CD4-positive, alpha-beta memory T cell (primary cell): ENCODE data around the gene CYTL1. TPM values are rescaled to one million over a fixed set of nuclear protein-coding genes. Genes with fewer than 3 reads are reported as not detected.

Experiments used
- CTCF ChIA-PET: fragments of 350-600 bp; sonication (Branson Sonifier 250); formaldehyde crosslinking; loops from one replicate; lab custom pipeline; 2021; ENCODE audit warnings: inconsistent platforms; ENCODE audit not compliant: partially characterized antibody; lab: Charles Lee
- POLR2A ChIA-PET: fragments of 350-600 bp; sonication (Branson Sonifier 250); formaldehyde crosslinking; loops from one replicate; lab custom pipeline; 2021; ENCODE audit not compliant: partially characterized antibody; lab: Charles Lee
- DNase-seq, 5 donors: peaks; one replicate each; pipeline versions ENCODE4 v3.0.0 to v3.0.0-alpha.2; 2020 to 2022; ENCODE audit warnings: mixed read lengths in 1 of 5
- H3K27ac ChIP-seq: one replicate; pipeline ENCODE4 v1.7.0; 2013; ENCODE audit warnings: low read depth, low read length
- H3K27me3 ChIP-seq: 2 replicates; pipeline ENCODE4 v1.7.0; 2013; ENCODE audit warnings: mild to moderate bottlenecking, low read length, moderate library complexity; ENCODE audit not compliant: insufficient read depth
- H3K36me3 ChIP-seq: 2 replicates; pipeline ENCODE4 v1.7.0; 2013; ENCODE audit warnings: mild to moderate bottlenecking, low read length, moderate library complexity; ENCODE audit not compliant: insufficient read depth
- H3K4me1 ChIP-seq: 2 replicates; pipeline ENCODE4 v1.7.0; 2013; ENCODE audit warnings: mild to moderate bottlenecking, low read length, moderate library complexity; ENCODE audit not compliant: insufficient read depth
- H3K4me3 ChIP-seq, 2 donors: one replicate each; pipeline ENCODE4 v1.7.0; 2013; ENCODE audit warnings: low read length in 2 of 2, mild to moderate bottlenecking in 1 of 2
- H3K9me3 ChIP-seq, 2 donors: one replicate each; pipeline ENCODE4 v1.7.0; 2013; ENCODE audit warnings: low read length in 2 of 2, control low read depth in 1 of 2; ENCODE audit not compliant: control insufficient read depth in 1 of 2
- H3K27ac Mint-ChIP-seq, 7 donors: one replicate each; pipeline ENCODE4 v1.8.0; 2020 to 2021; ENCODE audit warnings: mixed read lengths in 7 of 7, mild to moderate bottlenecking in 6 of 7, inconsistent platforms in 3 of 7, moderate library complexity in 3 of 7
- H3K27me3 Mint-ChIP-seq, 2 donors: one replicate each; pipeline ENCODE4 v1.8.0; 2020 to 2021; ENCODE audit warnings: mixed read lengths in 2 of 2
- H3K36me3 Mint-ChIP-seq, 2 donors: one replicate each; pipeline ENCODE4 v1.8.0; 2020 to 2021; ENCODE audit warnings: mixed read lengths in 2 of 2, inconsistent platforms in 1 of 2, mild to moderate bottlenecking in 1 of 2
- H3K4me1 Mint-ChIP-seq, 4 donors: one replicate each; pipeline ENCODE4 v1.8.0; 2020 to 2021; ENCODE audit warnings: mixed read lengths in 4 of 4, mild to moderate bottlenecking in 1 of 4
- H3K4me3 Mint-ChIP-seq, 8 donors: one replicate each; pipeline ENCODE4 v1.8.0; 2020 to 2021; ENCODE audit warnings: mixed read lengths in 8 of 8, mild to moderate bottlenecking in 7 of 8, moderate library complexity in 6 of 8, inconsistent platforms in 3 of 8
- H3K9me3 Mint-ChIP-seq, 8 donors: one replicate each; pipeline ENCODE4 v1.8.0; 2020 to 2021; ENCODE audit warnings: mixed read lengths in 8 of 8, mild to moderate bottlenecking in 5 of 8, inconsistent platforms in 3 of 8, moderate library complexity in 1 of 8
- intact Hi-C: fragments of 100-400 bp; cut with micrococcal nuclease; formaldehyde crosslinking; loops from one replicate; pipeline ENCODE4 v1.15.1; 2023
- polyA plus RNA-seq, 2 donors: library from polyadenylated mRNA; unstranded; fragments of 300-500 nt; fragmentation: Illumina TruSeq; gene quantifications; one replicate each; pipeline ENCODE4 v1.2.3, GENCODE V29; 2021
- total RNA-seq, 2 experiments: library from RNA; stranded (reverse); gene quantifications; one replicate each; pipeline ENCODE4 v1.2.3, GENCODE V29; 2021

Gene CYTL1
- total and polyA plus RNA-seq, 4 experiments from 2014 or later: not detected

DNA sequence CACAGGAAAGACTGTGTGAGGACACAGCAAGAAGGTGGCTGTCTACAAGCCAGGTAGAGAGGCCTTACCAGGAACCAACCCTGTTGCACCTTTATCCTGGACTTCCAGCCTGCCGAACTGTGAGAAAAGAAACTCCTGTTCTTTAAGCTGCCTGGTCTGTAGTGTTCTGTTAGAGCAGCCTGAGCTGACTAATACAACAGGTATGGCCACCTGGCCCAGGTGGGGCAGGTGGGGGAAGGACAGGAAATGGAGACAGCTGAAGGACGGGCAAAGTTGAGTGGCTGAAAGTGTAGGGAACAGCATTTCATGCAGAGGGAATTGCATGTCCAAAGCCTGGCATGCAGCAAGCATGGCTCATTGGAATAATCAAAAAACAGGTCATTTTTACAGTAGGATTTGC lies 35.1 kb downstream of the CYTL1 start:
- no peak overlapping the region for H3K4me3 Mint-ChIP-seq
- H3K9me3 ChIP-seq: no peaks in the 10 kb centered on the region
- H3K27ac Mint-ChIP-seq: no peak overlapping the region
- DNase-seq: no peak
- peaks cover 0 to 4% (median under 1%) of the 10 kb centered on the region in 8 donors for H3K9me3 Mint-ChIP-seq
- no peaks in the 10 kb centered on the region for H3K27me3 ChIP-seq
- no peaks in the 10 kb centered on the region for H3K4me1 Mint-ChIP-seq
- no peaks in the 10 kb centered on the region for H3K36me3 Mint-ChIP-seq
- POLR2A ChIA-PET: no interaction called here
- CTCF ChIA-PET: no interaction called here
- H3K27ac ChIP-seq: no peak overlapping the region
- intact Hi-C loops: no loop called here
- H3K4me1 ChIP-seq: no peaks in the 10 kb centered on the region
- no peaks in the 10 kb centered on the region for H3K36me3 ChIP-seq
- no peak overlapping the region for H3K4me3 ChIP-seq
- no peaks in the 10 kb centered on the region for H3K27me3 Mint-ChIP-seq

- Histone ChIP-seq H3K4me3 (no peak overlapping the region), H3K27ac (no peak overlapping the region), H3K4me1 (no peaks in the 10 kb centered on the region), H3K27me3 (no peaks in the 10 kb centered on the region), H3K9me3 (peaks cover 0 to 3% of the 10 kb centered on the region in 2 donors), H3K36me3 (no peaks in the 10 kb centered on the region)
- no peak overlapping the region for H3K4me3 Mint-ChIP-seq
- ChIA-PET CTCF (no interaction called here), POLR2A (no interaction called here)
- H3K4me1 Mint-ChIP-seq: no peaks in the 10 kb centered on the region
- no peak for DNase-seq
- H3K9me3 Mint-ChIP-seq: peaks cover 0 to 16% (median 2%) of the 10 kb centered on the region in 8 donors
- H3K27me3 Mint-ChIP-seq: peaks cover 0 to 1% of the 10 kb centered on the region in 2 donors
- intact Hi-C loops: no loop called here
- H3K36me3 Mint-ChIP-seq: no peaks in the 10 kb centered on the region
- H3K27ac Mint-ChIP-seq: no peak overlapping the region
Observed at GRCh38 chr4:4981827-4982226, 37.4 kb downstream of the CYTL1 start.

- H3K4me3 ChIP-seq: no peak overlapping the region
- Mint-ChIP-seq H3K27ac (no peak overlapping the region), H3K27me3 (peaks cover 0 to 1% of the 10 kb centered on the region in 2 donors), H3K9me3 (peaks cover 0 to 16% (median 3%) of the 10 kb centered on the region in 8 donors), H3K36me3 (no peaks in the 10 kb centered on the region), H3K4me1 (no peaks in the 10 kb centered on the region), H3K4me3 (no peak overlapping the region)
- no peaks in the 10 kb centered on the region for H3K4me1 ChIP-seq
- peaks cover 0 to 3% of the 10 kb centered on the region in 2 donors for H3K9me3 ChIP-seq
- H3K36me3 ChIP-seq: no peaks in the 10 kb centered on the region
- DNase-seq: no peak
- ChIA-PET CTCF (no interaction called here), POLR2A (no interaction called here)
- no peak overlapping the region for H3K27ac ChIP-seq
- no peaks in the 10 kb centered on the region for H3K27me3 ChIP-seq
- intact Hi-C loops: no loop called here
Observed at GRCh38 chr4:4981427-4981826, 37.8 kb downstream of the CYTL1 start.

- Mint-ChIP-seq H3K36me3 (no peaks in the 10 kb centered on the region), H3K4me1 (no peaks in the 10 kb centered on the region), H3K27me3 (peaks cover 0 to 1% of the 10 kb centered on the region in 2 donors), H3K27ac (no peak overlapping the region), H3K9me3 (peaks cover 0 to 19% (median 5%) of the 10 kb centered on the region in 8 donors), H3K4me3 (no peak overlapping the region)
- H3K27me3 ChIP-seq: no peaks in the 10 kb centered on the region
- no peaks in the 10 kb centered on the region for H3K4me1 ChIP-seq
- no peak for DNase-seq
- CTCF ChIA-PET: no interaction called here
- no peaks in the 10 kb centered on the region for H3K36me3 ChIP-seq
- peaks cover 0 to 3% of the 10 kb centered on the region in 2 donors for H3K9me3 ChIP-seq
- POLR2A ChIA-PET: no interaction called here
- intact Hi-C loops: no loop called here
- H3K27ac ChIP-seq: no peak overlapping the region
- no peak overlapping the region for H3K4me3 ChIP-seq
Observed at GRCh38 chr4:4980621-4981230, 38.5 kb downstream of the CYTL1 start.

GRCh38 chr4:4979971-4980370 lies 39.3 kb downstream of the CYTL1 start:
- no peak overlapping the region for H3K27ac Mint-ChIP-seq
- no peaks in the 10 kb centered on the region for H3K36me3 Mint-ChIP-seq
- Histone ChIP-seq H3K9me3 (peaks cover 0 to 3% of the 10 kb centered on the region in 2 donors), H3K36me3 (no peaks in the 10 kb centered on the region), H3K27ac (no peak overlapping the region), H3K27me3 (no peaks in the 10 kb centered on the region), H3K4me3 (no peak overlapping the region), H3K4me1 (no peaks in the 10 kb centered on the region)
- no peaks in the 10 kb centered on the region for H3K4me1 Mint-ChIP-seq
- H3K9me3 Mint-ChIP-seq: peaks cover 0 to 25% (median 11%) of the 10 kb centered on the region in 8 donors
- ChIA-PET POLR2A (no interaction called here), CTCF (no interaction called here)
- H3K4me3 Mint-ChIP-seq: no peak overlapping the region
- intact Hi-C loops: no loop called here
- H3K27me3 Mint-ChIP-seq: peaks cover 0 to 1% of the 10 kb centered on the region in 2 donors
- DNase-seq: no peak

DNA sequence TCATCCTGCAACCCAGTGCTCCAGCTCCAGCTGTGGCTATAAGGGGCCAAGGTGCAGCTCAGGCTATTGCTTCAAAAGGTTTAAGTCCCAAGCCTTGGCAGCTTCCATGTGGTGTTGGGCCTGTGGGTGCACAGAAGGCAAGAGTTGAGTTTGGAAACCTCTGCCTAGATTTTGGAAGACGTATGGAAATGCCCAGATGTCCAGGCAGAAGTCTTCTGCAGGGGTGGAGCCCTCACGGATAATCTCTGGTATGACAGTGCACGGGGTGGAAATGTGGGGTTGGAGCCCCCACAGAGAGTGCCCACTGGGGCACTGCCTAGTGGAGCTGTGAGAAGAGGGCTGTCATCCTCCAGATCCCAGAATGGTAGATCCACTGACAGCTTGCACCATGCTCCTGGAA lies 44.5 kb downstream of the CYTL1 start:
- Mint-ChIP-seq H3K9me3 (peaks cover 0 to 30% (median 16%) of the 10 kb centered on the region in 8 donors), H3K4me3 (no peak overlapping the region), H3K4me1 (no peaks in the 10 kb centered on the region), H3K27me3 (peaks cover 0 to 1% of the 10 kb centered on the region in 2 donors), H3K36me3 (no peaks in the 10 kb centered on the region), H3K27ac (no peak overlapping the region)
- CTCF ChIA-PET: no interaction called here
- DNase-seq: no peak
- no peaks in the 10 kb centered on the region for H3K27me3 ChIP-seq
- no peaks in the 10 kb centered on the region for H3K36me3 ChIP-seq
- H3K4me1 ChIP-seq: no peaks in the 10 kb centered on the region
- H3K27ac ChIP-seq: no peak overlapping the region
- H3K9me3 ChIP-seq: peaks cover 0 to 6% of the 10 kb centered on the region in 2 donors
- no peak overlapping the region for H3K4me3 ChIP-seq
- intact Hi-C loops: no loop called here
- POLR2A ChIA-PET: no interaction called here

DNA sequence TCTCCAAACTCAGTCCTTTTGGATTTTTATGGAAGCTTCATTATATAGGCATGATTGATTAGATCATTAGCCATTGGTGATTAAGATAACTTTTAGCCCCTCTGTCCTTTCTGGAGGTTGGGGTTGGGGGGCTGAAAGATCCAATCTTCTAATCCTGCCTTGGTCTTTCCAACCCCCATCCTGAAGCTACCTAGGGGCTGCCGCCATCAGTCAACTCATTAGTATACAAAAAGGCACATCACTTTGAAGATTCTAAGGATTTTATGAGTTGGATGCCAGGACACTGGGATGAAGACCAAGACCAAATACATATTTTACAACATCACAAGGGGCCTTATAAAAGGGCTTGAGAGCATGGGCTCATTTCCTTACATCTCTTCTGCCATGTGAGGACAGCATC lies 47.5 kb downstream of the CYTL1 start:
- H3K36me3 ChIP-seq: no peaks in the 10 kb centered on the region
- H3K4me3 ChIP-seq: no peak overlapping the region
- Mint-ChIP-seq H3K9me3 (peaks cover 0 to 22% (median 12%) of the 10 kb centered on the region in 8 donors), H3K4me3 (no peak overlapping the region), H3K36me3 (no peaks in the 10 kb centered on the region), H3K4me1 (no peaks in the 10 kb centered on the region), H3K27ac (no peak overlapping the region), H3K27me3 (peaks cover 0 to 2% of the 10 kb centered on the region in 2 donors)
- H3K9me3 ChIP-seq: peaks cover 0 to 3% of the 10 kb centered on the region in 2 donors
- DNase-seq: no peak
- no peak overlapping the region for H3K27ac ChIP-seq
- intact Hi-C loops: no loop called here
- no peaks in the 10 kb centered on the region for H3K27me3 ChIP-seq
- ChIA-PET CTCF (no interaction called here), POLR2A (no interaction called here)
- no peaks in the 10 kb centered on the region for H3K4me1 ChIP-seq
